HFFc6 (cell line): ENCODE data around the gene MDC1. TPM values are rescaled to one million over a fixed set of nuclear protein-coding genes. Genes with fewer than 3 reads are reported as not detected.
A peak's percentile ranks its signal among the peaks of the same experiment; 100 is the strongest.
"Not testable (repeated sequence)": the region's sequence is repeated elsewhere in the genome, so short reads cannot be mapped to it uniquely, and the experiment has no call there.

ENCODE experiments used
- DNase-seq: peaks from one replicate; pipeline ENCODE4 v3.0.0-alpha.2; 2018
- H3K27ac Mint-ChIP-seq: 2 replicates; pipeline ENCODE4 v1.8.0; 2020; ENCODE audit warnings: mild to moderate bottlenecking, mixed read lengths
- H3K27me3 Mint-ChIP-seq: 2 replicates; pipeline ENCODE4 v1.8.0; 2021; ENCODE audit warnings: mild to moderate bottlenecking, moderate library complexity, mixed read lengths; ENCODE audit not compliant: insufficient read depth
- H3K36me3 Mint-ChIP-seq: 2 replicates; pipeline ENCODE4 v1.8.0; 2021; ENCODE audit warnings: low read depth, mixed read lengths
- H3K4me1 Mint-ChIP-seq: 2 replicates; pipeline ENCODE4 v1.8.0; 2020; ENCODE audit warnings: low read depth, mixed read lengths
- H3K4me3 Mint-ChIP-seq: 2 replicates; pipeline ENCODE4 v1.8.0; 2020; ENCODE audit warnings: mild to moderate bottlenecking, moderate library complexity, mixed read lengths
- H3K9me3 Mint-ChIP-seq: 2 replicates; pipeline ENCODE4 v1.8.0; 2020; ENCODE audit warnings: mild to moderate bottlenecking, mixed read lengths
- CTCF ChIP-seq: fragments of 200-600 bp; sonication (generic); IDR thresholded peaks from 2 replicates; pipeline ENCODE4 v1.5.0; 2021; ENCODE audit warnings: antibody characterized with exemption, mild to moderate bottlenecking
- long read RNA-seq: library from polyadenylated mRNA; unstranded; transcript quantifications from one replicate; pipeline ENCODE4 v2.0.0, GENCODE V29; 2019
- total RNA-seq, 6 experiments: library from RNA; stranded (reverse); fragmentation: NEBNext Ultra II Directional; extraction: Animal tissue kit (Norgen Biotek cat#: 25700); gene quantifications; 2 replicates in 1 of 6; 3 replicates in 5 of 6; pipeline ENCODE4 v1.2.3, GENCODE V29; 2021

MDC1 gene
- 10 to 100 TPM; 18.4 to 31.9 (median 28.1) TPM for total RNA-seq
- long read RNA-seq, partial matches to known transcripts, result 3 of 3 reads
- long read RNA-seq, other reads (novel, unspliced or antisense), result 0 of 3 reads

- TF ChIP-seq CTCF, result peak; percentile 70
- peak; percentile 100 for DNase-seq
- Mint-ChIP-seq H3K9me3 (no peaks in the 10 kb centered on the region), H3K4me3 (peak within 1 kb of the TSS; percentile 99), H3K27me3 (peaks cover 2% of the 10 kb centered on the region), H3K4me1 (peaks cover 36% of the 10 kb centered on the region), H3K27ac (peak within 1 kb of the TSS; percentile 100), H3K36me3 (peaks cover 64% of the 10 kb centered on the region)
Measured at GRCh38 chr6:30717129-30717844, at the start of gene MDC1. TSS of gene MDC1 (minus strand) at chr6:30717281. CDS start at chr6:30715175, 2,106 bp downstream.

- H3K4me1 Mint-ChIP-seq, result peaks cover 78% of the 10 kb centered on the region
Measured at GRCh38 chr6:30766461-30767157, 49.5 kb upstream of the MDC1 start.

GRCh38 chr6:30765495-30765894, 48.4 kb upstream of the MDC1 start:
- H3K4me3 Mint-ChIP-seq, H3K36me3 Mint-ChIP-seq, H3K27me3 Mint-ChIP-seq, H3K27ac Mint-ChIP-seq, DNase-seq, H3K9me3 Mint-ChIP-seq: not testable (repeated sequence)
- peaks cover 82% of the 10 kb centered on the region for H3K4me1 Mint-ChIP-seq

More at GRCh38 chr6:30766461-30767157, 49.5 kb upstream of the MDC1 start:
- TF ChIP-seq CTCF, result no peak
- Mint-ChIP-seq H3K27ac (peak overlapping the region; percentile 30; the same call in 1 of the 2 replicates), H3K27me3 (peaks cover 2% of the 10 kb centered on the region; the same call in 1 of the 2 replicates), H3K36me3 (no peaks in the 10 kb centered on the region), H3K9me3 (no peaks in the 10 kb centered on the region), H3K4me3 (no peak overlapping the region)
- no peak for DNase-seq

GRCh38 chr6:30764490-30765043, 47.5 kb upstream of the MDC1 start:
- not testable (repeated sequence) for H3K9me3 Mint-ChIP-seq, H3K27me3 Mint-ChIP-seq, H3K36me3 Mint-ChIP-seq, DNase-seq
- H3K27ac Mint-ChIP-seq, result peak overlapping the region; percentile 70
- 0 out of 2 replicates have a peak overlapping the region, but pooled peaks have one; percentile 4 for H3K4me3 Mint-ChIP-seq
- H3K4me1 Mint-ChIP-seq, result peaks cover 82% of the 10 kb centered on the region

GRCh38 chr6:30763618-30764489, 46.8 kb upstream of the MDC1 start:
- Mint-ChIP-seq H3K27me3 (peaks cover 2% of the 10 kb centered on the region; the same call in 1 of the 2 replicates), H3K27ac (peak overlapping the region; percentile 70), H3K36me3 (no peaks in the 10 kb centered on the region), H3K4me3 (0 out of 2 replicates have a peak overlapping the region, but pooled peaks have one; percentile 4), H3K4me1 (peaks cover 82% of the 10 kb centered on the region), H3K9me3 (no peaks in the 10 kb centered on the region)
- DNase-seq, result no peak
- TF ChIP-seq CTCF, result peak; percentile 28; the same call in 1 of the 2 replicates
